ENCODE data around the gene BEGAIN. TPM values are rescaled to one million over a fixed set of nuclear protein-coding genes. Genes with fewer than 3 reads are reported as not detected.

The BEGAIN gene
- total and polyA plus RNA-seq, 8 donors = 1.2 to 3.6 (median 2.0) TPM

GRCh38 chr14:100610511-100611217 is 23.4 kb upstream of the BEGAIN start:
- intact Hi-C loops (cut with DNase I) = no loop called here
- no peak for ATAC-seq
- no peaks in the 10 kb centered on the region for H3K4me1 ChIP-seq
- no peaks in the 10 kb centered on the region for H3K36me3 ChIP-seq
- H3K27ac ChIP-seq = no peak overlapping the region
- peaks cover 0 to 5% of the 10 kb centered on the region in 2 donors for H3K27me3 ChIP-seq
- DNase-seq = no peak
- TF ChIP-seq CTCF (IDR thresholded peaks at IDR 0.05) = no peak
- no peak overlapping the region for H3K4me3 ChIP-seq
- no peaks in the 10 kb centered on the region for H3K9me3 ChIP-seq

GRCh38 chr14:100609941-100610391 is 22.7 kb upstream of the BEGAIN start:
- H3K4me1 ChIP-seq = no peaks in the 10 kb centered on the region
- H3K4me3 ChIP-seq = no peak overlapping the region
- no peak overlapping the region for H3K27ac ChIP-seq
- DNase-seq (no peak), ATAC-seq (no peak)
- no peaks in the 10 kb centered on the region for H3K9me3 ChIP-seq
- no peaks in the 10 kb centered on the region for H3K36me3 ChIP-seq
- intact Hi-C loops (cut with DNase I) = no loop called here
- TF ChIP-seq CTCF (IDR thresholded peaks at IDR 0.05) = no peak
- H3K27me3 ChIP-seq = peaks cover 0 to 10% of the 10 kb centered on the region in 2 donors

- TF ChIP-seq CTCF (IDR thresholded peaks at IDR 0.05) = no peak
- Histone ChIP-seq H3K36me3 (no peaks in the 10 kb centered on the region), H3K4me1 (no peaks in the 10 kb centered on the region), H3K9me3 (no peaks in the 10 kb centered on the region), H3K4me3 (no peak overlapping the region), H3K27ac (no peak overlapping the region), H3K27me3 (peaks cover 0 to 15% of the 10 kb centered on the region in 2 donors)
- DNase-seq = no peak
- intact Hi-C loops (cut with DNase I) = no loop called here
- no peak for ATAC-seq
These were observed 22.2 kb upstream of the BEGAIN start for GRCh38 chr14:100609331-100609870.

- intact Hi-C loops (cut with DNase I) = no loop called here
- no peak for ATAC-seq
These were observed 21.5 kb upstream of the BEGAIN start for GRCh38 chr14:100608586-100609330.

More at GRCh38 chr14:100608586-100609330, 21.5 kb upstream of the BEGAIN start:
- no peaks in the 10 kb centered on the region for H3K9me3 ChIP-seq
- H3K4me3 ChIP-seq = no peak overlapping the region
- no peak overlapping the region for H3K27ac ChIP-seq
- H3K36me3 ChIP-seq = no peaks in the 10 kb centered on the region
- DNase-seq = no peak
- TF ChIP-seq CTCF (IDR thresholded peaks at IDR 0.05) = no peak
- no peaks in the 10 kb centered on the region for H3K4me1 ChIP-seq
- peaks cover 0 to 22% of the 10 kb centered on the region in 2 donors for H3K27me3 ChIP-seq

Measured in left lung (tissue), 10 donors.